NCI-H2029 treated with DMSO at 0.1 percent for 48 hours (cell line): ENCODE results near the gene FAM72A.
"Not testable (repeated sequence)": the region's sequence is repeated elsewhere in the genome, so short reads cannot be mapped to it uniquely, and the experiment has no call there.

ENCODE experiments used
- DNase-seq: peaks from one replicate; lab custom pipeline; 2025; lab: John Stamatoyannopoulos, UW

The FAM72A gene

DNA sequence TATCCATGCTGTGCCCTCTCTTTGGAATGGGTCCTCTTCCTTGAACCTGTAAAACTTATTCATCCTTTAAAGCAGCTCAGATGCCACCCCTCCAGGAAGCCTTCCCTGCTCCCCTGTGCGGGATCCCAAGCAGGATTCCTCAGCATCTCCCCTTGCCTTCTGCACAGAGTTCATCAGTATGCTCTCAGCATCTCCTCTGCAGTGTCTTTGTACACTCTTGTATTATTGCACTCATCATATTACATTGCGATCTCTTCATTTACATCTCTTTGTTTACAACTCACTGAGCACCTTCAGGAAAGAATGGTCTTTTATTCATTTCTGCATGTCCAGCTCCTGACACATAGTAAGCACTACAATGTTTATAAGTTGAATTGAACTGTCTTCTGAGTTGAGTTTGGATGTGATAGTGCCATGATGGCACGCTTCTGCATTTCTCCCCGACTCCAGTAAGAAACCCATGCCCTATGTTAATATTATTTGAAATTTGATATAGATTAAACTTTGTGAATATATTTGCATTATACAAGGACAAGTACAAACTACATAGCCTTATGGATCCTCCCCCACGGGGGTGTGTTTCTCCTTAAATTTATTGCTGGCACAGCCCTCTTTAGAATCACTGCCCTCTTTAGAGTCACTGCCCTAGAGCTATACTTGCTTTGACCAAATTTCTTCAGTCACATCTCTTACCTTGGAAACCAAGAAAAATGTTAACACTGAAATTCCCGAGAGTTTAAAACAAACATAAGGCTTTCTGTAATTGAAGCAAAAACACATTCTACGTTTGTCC is 13.2 kb upstream of the FAM72A start:
- not testable (repeated sequence) for DNase-seq

DNA sequence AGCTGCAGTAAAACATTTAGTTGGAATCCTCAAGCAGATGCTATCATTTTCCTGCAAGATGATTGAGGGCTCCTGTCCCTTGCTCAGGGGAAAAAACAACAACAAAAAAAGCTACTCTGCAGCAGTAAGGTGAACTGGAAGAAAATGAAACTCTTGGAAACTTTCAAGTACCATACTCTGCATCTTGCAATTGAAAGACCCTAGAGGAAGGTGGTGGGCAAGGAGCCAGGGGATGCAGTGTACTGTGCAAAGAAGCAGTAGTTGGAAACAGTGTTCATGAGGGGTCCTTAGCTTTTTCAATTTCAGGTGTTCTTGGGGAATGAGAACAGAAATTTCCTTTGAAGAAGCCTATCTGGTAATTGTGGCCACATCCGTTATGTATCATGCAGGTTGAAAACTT is 8.2 kb upstream of the FAM72A start:
- DNase-seq = not testable (repeated sequence)

GRCh38 chr1:206205569-206205968 is 2.9 kb upstream of the FAM72A start:
- DNase-seq = not testable (repeated sequence)

DNA sequence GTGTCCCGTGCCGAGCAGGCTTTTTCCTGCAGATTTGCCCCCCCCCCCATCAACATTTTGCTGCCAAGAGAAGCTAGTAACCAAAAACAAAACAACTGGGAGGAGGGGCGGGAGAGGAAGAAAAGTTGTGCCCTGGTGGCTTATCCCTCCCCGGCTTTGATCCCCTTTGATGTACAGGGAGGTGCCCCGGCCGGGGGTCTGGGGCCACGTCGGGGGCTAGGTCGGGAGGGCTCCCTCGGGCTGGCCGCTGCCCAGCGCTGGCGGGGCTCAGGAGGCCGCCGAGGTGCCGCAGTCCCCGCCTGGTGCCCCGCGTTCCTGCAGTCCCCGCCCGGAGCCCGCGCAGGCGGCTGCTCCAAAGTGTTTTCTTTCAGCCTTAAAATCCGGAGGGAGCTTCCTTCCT is 2.2 kb upstream of the FAM72A start:
- not testable (repeated sequence) for DNase-seq

DNA sequence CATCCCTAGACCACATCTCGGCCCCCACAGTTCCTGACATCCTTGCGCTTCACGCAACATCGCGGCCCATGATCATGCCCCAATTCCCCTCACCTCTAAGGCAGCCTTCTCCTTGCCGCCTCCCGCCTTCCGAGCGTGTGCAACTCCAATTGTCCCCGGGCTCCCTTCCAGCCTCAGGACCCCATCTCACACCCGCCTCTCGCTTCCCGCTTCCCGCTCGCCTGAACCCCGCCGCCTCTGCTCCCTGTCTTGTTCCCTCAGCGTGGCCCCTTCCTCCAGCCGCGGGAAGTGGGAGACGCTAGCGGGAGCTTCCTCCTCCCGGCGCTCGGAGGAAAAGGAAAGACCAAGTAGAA is 1.5 kb upstream of the FAM72A start:
- not testable (repeated sequence) for DNase-seq

- not testable (repeated sequence) for DNase-seq
Observed at GRCh38 chr1:206203364-206204158, 922 bp upstream of the FAM72A start, which contains the start of gene SRGAP2. SRGAP2 (plus strand) TSS chr1:206203541; CDS start chr1:206205971, 2,430 bp downstream.

DNA sequence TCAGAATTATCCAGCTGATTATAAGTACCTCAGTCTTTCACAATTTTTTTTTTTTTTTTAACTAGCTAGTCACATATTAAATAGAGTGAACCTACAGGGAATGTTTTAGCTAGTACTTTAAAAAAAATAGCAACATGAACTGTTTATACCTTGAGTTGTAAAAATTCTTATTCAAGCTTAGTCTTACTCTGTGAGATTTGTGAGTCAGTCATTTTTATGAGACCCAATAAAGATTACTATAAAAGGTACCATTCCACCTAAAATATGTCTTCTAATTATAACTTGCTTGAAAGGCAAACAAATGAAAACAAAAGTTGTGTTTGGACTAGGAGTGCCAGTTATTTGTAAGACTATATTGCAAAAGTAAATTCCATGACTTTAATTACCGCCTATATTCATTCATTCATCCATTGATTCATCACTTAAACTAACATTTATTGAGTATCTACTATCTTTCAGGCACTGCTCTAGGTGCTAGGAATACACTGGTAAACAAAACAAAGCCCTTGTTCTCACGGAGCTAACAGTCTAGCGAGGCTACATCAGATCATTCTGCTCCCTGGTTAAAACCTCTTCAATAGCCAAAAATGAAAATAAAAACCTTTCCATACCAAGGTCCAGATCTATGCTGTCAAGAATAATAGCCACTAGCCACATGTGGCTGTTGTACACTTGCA is 5.8 kb downstream of the FAM72A start:
- not testable (repeated sequence) for DNase-seq

- not testable (repeated sequence) for DNase-seq
Observed at GRCh38 chr1:206195182-206195581, 7.5 kb downstream of the FAM72A start.

DNA sequence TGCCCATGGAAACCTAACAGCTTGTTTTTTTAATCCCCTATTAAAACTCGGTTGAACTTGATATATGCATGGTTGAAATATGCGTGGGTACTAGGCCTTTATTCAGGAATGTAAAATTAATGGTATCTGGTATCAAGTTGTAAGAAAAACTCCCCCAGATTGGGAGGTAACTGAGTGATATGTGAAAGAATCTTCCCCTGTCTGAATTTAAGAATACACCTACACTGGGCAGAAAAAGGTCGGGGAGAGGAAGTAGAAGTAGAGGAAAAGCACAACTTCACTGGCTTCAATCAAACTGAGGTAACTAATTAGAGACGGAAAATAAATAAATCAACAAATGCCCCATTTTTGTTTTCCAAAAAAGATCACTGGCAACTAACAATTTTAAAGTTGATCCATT is 15.8 kb downstream of the FAM72A start:
- not testable (repeated sequence) for DNase-seq

- not testable (repeated sequence) for DNase-seq
Observed at GRCh38 chr1:206185778-206186177, 16.9 kb downstream of the FAM72A start.

- not testable (repeated sequence) for DNase-seq
Observed at GRCh38 chr1:206183788-206184187, 18.9 kb downstream of the FAM72A start.

GRCh38 chr1:206182368-206183317 is 20.0 kb downstream of the FAM72A start:
- not testable (repeated sequence) for DNase-seq

DNA sequence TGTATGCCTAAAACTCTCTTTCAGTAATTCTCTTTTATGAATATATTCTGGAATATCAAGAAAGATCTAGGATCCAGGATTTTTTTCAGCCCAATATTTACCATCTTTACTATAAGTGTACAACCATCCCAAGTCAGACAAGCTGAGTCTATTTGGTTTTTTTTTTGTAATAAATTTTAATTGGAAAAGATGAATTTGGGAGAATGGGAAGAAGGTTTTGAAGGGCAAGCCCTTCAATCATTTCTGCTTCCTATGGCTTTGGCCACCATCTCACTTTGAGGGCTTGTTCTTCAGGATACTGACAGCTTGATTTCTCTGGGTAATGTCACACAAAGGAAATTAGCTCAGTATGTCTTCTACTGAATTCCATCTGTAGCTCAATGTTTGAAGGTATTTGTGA is 23.0 kb downstream of the FAM72A start:
- DNase-seq = not testable (repeated sequence)

- not testable (repeated sequence) for DNase-seq
Observed at GRCh38 chr1:206178061-206178989, 24.3 kb downstream of the FAM72A start.

GRCh38 chr1:206176114-206176502 is 26.5 kb downstream of the FAM72A start:
- DNase-seq = not testable (repeated sequence)

DNA sequence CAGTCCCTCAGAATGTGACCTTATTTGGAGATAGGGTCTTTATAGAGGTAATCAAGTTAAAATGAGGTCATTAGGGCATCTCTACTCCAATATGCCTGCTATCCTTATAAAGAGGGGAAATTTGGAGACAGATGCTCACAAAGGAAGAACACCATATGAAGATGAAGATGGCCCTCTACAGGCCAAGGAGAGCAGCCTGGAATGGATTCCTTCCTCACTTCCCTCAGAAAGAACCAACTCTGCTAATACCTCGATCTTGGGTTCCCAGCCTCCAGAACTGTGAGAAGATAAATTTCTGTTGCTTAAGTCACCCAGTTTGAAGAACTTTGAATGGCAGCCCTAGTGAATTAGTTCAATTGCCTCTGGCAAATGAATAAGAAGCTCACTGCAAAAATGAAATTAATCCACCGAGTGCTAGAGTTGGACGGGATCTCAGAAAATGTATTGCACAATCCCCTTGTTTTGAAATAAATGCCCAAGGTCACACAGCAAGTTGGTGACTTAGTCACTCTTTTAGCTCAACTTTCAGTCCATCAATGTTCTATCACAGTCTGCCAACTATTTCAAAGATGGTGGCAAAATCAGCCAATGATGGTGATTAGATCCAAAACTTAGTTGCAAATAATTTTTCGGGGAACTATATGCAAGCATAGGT is 27.1 kb downstream of the FAM72A start:
- DNase-seq = not testable (repeated sequence)

GRCh38 chr1:206174182-206174868 is 28.3 kb downstream of the FAM72A start:
- DNase-seq = not testable (repeated sequence)

DNA sequence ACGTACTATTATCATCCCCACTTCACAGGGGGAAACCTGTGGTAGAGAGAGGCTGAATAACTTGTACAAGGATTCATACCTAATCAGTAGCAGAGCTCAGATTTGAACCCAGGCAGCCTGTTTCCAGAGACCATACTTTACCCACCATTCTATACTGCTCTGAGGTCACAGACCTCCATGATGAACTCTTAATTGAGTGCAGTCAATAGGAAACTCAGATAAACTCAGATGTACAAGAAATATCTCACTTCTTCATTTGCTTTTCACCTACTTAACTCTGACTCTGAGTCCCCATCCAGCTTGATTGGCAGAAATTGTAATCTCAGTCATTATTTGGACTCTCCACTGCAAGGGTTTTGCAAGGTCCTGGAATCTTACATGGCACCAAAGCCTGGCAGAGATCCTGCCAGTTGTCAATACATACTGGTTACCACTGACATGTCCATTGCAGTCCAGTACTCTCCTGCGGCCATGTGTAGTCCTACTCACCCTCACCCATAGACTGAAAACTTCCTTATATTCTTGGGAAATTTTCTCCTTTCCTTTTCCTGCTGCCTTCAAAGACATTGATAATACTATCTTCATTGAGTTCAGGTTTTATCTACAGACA is 29.4 kb downstream of the FAM72A start:
- not testable (repeated sequence) for DNase-seq
